ENCODE results near the gene FADS1. TPM values are rescaled to one million over a fixed set of nuclear protein-coding genes. Genes with fewer than 3 reads are reported as not detected.

FADS1 gene
- total and polyA plus RNA-seq, 2 of the 8 experiments (the other 6 are each of a cell fraction or from before 2014, with no cell fraction given): 115 to 141 TPM

DNA sequence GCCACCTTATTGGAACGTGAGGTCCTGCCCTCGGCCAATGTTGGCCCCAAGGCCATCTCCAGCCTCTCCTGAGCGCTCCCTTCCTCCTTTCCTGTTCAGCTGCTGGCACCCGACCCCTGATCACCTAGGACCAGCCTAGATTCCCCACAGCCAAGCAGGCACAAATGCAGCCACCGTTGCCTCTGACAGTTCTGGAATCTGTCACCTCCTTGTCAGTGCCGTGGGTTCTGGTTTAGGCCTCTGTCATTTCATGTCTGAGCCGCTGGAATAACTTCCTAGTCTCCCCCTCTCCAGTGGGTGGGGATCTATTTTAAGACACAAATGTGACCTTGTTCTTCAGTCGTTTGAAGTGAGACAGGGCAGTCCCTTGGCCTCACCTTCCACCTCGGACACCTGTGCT lies 44.8 kb upstream of the FADS1 start (continued):
- TF ChIP-seq, protein P1, sequence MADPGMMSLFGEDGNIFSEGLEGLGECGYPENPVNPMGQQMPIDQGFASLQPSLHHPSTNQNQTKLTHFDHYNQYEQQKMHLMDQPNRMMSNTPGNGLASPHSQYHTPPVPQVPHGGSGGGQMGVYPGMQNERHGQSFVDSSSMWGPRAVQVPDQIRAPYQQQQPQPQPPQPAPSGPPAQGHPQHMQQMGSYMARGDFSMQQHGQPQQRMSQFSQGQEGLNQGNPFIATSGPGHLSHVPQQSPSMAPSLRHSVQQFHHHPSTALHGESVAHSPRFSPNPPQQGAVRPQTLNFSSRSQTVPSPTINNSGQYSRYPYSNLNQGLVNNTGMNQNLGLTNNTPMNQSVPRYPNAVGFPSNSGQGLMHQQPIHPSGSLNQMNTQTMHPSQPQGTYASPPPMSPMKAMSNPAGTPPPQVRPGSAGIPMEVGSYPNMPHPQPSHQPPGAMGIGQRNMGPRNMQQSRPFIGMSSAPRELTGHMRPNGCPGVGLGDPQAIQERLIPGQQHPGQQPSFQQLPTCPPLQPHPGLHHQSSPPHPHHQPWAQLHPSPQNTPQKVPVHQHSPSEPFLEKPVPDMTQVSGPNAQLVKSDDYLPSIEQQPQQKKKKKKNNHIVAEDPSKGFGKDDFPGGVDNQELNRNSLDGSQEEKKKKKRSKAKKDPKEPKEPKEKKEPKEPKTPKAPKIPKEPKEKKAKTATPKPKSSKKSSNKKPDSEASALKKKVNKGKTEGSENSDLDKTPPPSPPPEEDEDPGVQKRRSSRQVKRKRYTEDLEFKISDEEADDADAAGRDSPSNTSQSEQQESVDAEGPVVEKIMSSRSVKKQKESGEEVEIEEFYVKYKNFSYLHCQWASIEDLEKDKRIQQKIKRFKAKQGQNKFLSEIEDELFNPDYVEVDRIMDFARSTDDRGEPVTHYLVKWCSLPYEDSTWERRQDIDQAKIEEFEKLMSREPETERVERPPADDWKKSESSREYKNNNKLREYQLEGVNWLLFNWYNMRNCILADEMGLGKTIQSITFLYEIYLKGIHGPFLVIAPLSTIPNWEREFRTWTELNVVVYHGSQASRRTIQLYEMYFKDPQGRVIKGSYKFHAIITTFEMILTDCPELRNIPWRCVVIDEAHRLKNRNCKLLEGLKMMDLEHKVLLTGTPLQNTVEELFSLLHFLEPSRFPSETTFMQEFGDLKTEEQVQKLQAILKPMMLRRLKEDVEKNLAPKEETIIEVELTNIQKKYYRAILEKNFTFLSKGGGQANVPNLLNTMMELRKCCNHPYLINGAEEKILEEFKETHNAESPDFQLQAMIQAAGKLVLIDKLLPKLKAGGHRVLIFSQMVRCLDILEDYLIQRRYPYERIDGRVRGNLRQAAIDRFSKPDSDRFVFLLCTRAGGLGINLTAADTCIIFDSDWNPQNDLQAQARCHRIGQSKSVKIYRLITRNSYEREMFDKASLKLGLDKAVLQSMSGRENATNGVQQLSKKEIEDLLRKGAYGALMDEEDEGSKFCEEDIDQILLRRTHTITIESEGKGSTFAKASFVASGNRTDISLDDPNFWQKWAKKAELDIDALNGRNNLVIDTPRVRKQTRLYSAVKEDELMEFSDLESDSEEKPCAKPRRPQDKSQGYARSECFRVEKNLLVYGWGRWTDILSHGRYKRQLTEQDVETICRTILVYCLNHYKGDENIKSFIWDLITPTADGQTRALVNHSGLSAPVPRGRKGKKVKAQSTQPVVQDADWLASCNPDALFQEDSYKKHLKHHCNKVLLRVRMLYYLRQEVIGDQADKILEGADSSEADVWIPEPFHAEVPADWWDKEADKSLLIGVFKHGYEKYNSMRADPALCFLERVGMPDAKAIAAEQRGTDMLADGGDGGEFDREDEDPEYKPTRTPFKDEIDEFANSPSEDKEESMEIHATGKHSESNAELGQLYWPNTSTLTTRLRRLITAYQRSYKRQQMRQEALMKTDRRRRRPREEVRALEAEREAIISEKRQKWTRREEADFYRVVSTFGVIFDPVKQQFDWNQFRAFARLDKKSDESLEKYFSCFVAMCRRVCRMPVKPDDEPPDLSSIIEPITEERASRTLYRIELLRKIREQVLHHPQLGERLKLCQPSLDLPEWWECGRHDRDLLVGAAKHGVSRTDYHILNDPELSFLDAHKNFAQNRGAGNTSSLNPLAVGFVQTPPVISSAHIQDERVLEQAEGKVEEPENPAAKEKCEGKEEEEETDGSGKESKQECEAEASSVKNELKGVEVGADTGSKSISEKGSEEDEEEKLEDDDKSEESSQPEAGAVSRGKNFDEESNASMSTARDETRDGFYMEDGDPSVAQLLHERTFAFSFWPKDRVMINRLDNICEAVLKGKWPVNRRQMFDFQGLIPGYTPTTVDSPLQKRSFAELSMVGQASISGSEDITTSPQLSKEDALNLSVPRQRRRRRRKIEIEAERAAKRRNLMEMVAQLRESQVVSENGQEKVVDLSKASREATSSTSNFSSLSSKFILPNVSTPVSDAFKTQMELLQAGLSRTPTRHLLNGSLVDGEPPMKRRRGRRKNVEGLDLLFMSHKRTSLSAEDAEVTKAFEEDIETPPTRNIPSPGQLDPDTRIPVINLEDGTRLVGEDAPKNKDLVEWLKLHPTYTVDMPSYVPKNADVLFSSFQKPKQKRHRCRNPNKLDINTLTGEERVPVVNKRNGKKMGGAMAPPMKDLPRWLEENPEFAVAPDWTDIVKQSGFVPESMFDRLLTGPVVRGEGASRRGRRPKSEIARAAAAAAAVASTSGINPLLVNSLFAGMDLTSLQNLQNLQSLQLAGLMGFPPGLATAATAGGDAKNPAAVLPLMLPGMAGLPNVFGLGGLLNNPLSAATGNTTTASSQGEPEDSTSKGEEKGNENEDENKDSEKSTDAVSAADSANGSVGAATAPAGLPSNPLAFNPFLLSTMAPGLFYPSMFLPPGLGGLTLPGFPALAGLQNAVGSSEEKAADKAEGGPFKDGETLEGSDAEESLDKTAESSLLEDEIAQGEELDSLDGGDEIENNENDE (IDR thresholded peaks at IDR 0.05; ENCODE audit: insufficient replicate concordance, low read length): no peak
- no peak for TF ChIP-seq ASH2L (IDR thresholded peaks at IDR 0.05; ENCODE audit: low read length)
- TF ChIP-seq SIX5 (IDR thresholded peaks at IDR 0.05; ENCODE audit: low read depth, low read length): no peak
- TF ChIP-seq TEAD4 (IDR thresholded peaks at IDR 0.05; ENCODE audit: low read depth, low read length): no peak
- no peak for TF ChIP-seq SAP30 (IDR thresholded peaks at IDR 0.05; ENCODE audit: insufficient read depth, insufficient replicate concordance, low read length)
- no peak for TF ChIP-seq CHD2 (IDR thresholded peaks at IDR 0.05; ENCODE audit: low read length)
- TF ChIP-seq, protein P2, sequence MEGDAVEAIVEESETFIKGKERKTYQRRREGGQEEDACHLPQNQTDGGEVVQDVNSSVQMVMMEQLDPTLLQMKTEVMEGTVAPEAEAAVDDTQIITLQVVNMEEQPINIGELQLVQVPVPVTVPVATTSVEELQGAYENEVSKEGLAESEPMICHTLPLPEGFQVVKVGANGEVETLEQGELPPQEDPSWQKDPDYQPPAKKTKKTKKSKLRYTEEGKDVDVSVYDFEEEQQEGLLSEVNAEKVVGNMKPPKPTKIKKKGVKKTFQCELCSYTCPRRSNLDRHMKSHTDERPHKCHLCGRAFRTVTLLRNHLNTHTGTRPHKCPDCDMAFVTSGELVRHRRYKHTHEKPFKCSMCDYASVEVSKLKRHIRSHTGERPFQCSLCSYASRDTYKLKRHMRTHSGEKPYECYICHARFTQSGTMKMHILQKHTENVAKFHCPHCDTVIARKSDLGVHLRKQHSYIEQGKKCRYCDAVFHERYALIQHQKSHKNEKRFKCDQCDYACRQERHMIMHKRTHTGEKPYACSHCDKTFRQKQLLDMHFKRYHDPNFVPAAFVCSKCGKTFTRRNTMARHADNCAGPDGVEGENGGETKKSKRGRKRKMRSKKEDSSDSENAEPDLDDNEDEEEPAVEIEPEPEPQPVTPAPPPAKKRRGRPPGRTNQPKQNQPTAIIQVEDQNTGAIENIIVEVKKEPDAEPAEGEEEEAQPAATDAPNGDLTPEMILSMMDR (IDR thresholded peaks at IDR 0.05; ENCODE audit: control extremely low read depth in 1 of 3, insufficient read depth in 1 of 3, low read depth in 1 of 3, low read length in 3 of 3): no peak
- no peak for TF ChIP-seq TBP (IDR thresholded peaks at IDR 0.05; ENCODE audit: low read depth, low read length)
- TF ChIP-seq POU5F1 (IDR thresholded peaks at IDR 0.05; ENCODE audit: low read depth, low read length): no peak
- TF ChIP-seq KDM4A (IDR thresholded peaks at IDR 0.05; ENCODE audit: low read depth, low read length, severe bottlenecking): no peak
